GM21367 (cell line): ENCODE measurements around the gene DSG4.
"Not testable (repeated sequence)": the region's sequence is repeated elsewhere in the genome, so short reads cannot be mapped to it uniquely, and the experiment has no call there.

Experiments used
- ATAC-seq: cut with Tn5 transposase; IDR thresholded peaks from one replicate; pipeline ENCODE4 v1.9.1; 2021; ENCODE audit not compliant: unreplicated experiment

DSG4 gene

GRCh38 chr18:31376477-31376876 is at the start of gene DSG4:
Gene DSG4 (plus strand): TSS chr18:31376777. CDS start chr18:31376912, 135 bp downstream.
- ATAC-seq = no peak

DNA sequence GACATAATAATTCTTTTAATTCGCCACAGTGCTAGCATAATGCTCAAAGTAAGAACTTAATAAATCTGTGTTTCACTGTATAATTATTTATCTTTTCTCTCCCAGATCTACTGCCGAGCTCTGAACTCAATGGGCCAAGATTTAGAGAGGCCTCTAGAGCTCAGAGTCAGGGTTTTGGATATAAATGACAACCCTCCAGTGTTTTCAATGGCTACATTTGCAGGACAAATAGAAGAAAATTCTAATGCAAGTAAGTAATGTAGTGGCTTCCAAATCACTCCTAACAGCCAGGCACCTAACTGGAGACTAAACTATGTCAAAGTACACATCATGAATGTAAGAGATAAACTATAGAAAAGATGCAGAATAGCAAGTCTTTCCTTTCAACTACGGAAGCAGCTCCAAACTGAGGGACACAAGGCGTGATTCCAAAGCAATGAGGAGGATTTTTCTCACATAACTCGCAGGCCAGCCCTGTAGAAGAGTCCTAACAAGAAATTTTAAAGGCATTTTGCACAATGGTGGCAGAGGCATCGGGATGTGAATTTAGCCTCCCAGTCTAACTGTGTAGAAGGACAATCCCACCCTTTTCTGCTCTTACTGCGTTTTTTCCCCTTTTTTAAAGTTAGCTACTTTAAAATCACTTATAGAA is 46.7 kb upstream of the DSG4 start:
- ATAC-seq = no peak

GRCh38 chr18:31343454-31343853 is 33.1 kb upstream of the DSG4 start:
- ATAC-seq = no peak

DNA sequence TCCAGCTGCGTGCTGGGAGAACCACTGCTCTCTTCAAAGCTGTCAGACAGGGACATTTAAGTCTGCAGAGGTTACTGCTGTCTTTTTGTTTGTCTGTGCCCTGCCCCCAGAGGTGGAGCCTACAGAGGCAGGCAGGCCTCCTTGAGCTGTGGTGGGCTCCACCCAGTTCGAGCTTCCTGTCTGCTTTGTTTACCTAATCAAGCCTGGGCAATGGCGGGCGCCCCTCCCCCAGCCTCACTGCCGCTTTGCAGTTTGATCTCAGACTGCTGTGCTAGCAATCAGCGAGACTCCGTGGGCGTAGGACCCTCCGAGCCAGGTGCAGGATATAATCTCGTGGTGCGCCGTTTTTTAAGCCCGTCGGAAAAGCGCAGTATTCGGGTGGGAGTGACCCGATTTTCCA is 23.2 kb upstream of the DSG4 start:
- not testable (repeated sequence) for ATAC-seq

DNA sequence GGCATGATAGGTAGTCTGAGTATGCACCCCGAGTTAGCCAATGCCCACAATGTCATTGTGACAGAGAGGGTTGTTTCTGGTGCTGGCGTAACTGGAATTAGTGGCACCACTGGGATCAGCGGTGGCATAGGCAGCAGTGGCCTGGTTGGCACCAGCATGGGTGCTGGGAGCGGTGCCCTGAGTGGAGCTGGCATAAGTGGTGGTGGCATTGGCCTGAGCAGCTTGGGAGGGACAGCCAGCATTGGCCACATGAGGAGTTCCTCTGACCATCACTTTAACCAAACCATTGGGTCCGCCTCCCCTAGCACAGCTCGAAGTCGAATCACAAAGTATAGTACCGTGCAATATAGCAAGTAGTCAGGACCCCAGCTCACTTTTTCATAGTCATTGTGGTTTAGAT is 21.6 kb upstream of the DSG4 start:
- no peak for ATAC-seq

DNA sequence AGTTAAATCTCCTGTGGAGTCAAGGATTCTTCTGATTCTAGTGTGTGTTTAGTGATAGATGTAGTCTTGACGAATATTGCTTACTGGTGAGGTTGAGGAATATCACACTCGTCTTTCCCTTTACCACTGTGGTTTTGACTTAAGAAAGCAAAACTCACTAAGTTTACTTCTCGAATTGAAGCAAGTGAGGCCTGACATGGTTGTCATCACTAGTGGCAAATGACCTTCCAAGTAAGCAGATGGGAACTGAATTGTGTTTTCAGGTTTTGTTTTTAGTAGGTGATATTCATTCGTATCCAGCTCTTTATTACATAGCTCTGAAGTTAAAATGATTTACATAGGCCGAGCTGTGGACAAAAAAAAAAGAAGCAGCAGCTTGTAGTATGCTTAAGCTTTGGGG is 20.6 kb upstream of the DSG4 start:
- ATAC-seq = no peak

DNA sequence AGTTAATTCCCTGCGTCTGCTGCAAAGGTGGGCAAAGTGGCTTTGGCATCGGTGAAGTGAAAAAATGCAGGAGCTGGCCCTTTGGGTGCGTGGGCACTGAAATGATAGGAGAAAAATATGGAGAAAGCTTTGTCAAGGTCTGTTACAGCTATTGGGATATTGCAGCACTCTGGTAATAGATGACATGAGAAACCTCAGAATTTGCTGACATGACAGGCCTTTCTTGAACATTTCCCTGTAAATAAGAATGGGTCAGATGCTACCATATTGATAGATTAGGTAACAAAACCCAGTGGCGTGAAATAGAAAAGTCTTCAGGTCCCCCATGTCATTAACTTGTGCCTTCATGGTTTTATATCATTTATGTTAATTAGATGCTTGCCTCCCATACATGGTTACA is 12.4 kb upstream of the DSG4 start:
- no peak for ATAC-seq

DNA sequence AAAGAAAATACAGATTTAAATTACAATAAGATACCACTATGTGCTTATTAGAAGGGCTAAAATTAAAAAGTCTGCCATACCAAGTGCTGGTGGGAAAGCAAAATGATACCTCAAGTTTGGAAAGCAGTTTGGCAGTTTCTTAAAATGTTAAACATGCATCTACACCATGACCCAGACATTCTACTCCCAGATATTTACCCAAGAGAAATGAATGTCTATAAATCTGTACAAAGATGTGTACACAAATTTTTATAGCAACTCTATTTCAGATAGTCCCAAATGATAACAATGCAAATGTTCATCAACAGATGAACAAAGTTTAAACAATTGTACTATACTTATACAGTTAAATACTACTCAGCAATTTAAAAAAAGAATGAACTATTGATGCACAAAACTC is 7.1 kb upstream of the DSG4 start:
- ATAC-seq = no peak

DNA sequence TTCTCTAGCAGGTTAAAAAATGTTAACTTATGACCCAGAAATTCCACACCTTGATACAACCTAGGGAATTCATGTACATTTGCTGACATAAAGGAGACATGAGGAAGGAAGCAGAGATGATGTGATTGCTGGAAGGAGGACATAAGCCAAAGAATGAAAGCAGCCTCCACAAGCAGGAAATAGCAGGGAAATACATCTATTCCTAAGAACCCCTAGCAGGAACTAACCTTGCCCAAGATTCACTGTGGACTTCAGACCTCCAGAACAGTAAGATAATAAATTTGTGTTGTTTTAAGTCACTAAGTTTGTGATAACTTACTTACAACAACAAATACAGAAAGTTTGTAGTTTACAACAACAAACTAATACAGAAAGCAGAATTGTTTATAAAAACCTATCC is 4.6 kb upstream of the DSG4 start:
- ATAC-seq = no peak

DNA sequence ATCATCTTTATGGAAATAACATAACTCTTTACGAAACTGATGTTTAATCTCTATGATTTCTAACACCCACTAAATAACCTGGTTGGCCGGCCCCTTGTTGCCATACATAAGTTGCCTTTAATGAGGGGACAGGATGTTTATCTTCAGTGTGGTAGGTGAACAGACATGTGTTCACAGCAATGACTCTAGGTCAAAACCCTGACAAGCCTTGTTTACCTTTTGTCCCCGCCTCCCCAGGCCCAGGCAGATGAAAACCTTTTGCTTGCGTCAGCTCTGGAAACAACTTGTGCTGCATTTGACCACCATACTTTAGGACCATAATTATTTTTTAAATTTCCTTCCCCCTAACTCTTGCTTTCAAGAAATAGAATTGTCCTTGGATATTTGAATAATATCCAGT is 2.9 kb upstream of the DSG4 start:
- no peak for ATAC-seq

DNA sequence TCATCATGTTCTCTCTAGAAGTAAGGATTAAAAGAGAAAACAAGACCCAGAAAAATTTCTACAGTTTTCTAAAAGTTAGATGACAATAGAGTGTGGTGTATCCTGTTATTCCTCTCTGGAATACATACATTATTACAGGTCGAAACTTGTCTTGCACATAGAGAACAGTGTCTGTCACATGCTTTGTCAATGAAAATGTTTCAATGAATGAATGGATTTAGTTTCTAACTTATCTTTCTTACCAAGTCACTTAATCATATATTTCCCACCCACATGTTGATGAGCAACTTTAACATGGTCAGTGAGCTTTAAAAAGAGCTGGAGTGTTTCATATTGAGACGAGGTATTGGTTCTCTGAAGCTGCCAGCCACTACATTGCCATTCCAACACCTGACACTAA is 4.3 kb downstream of the DSG4 start:
- ATAC-seq = no peak

DNA sequence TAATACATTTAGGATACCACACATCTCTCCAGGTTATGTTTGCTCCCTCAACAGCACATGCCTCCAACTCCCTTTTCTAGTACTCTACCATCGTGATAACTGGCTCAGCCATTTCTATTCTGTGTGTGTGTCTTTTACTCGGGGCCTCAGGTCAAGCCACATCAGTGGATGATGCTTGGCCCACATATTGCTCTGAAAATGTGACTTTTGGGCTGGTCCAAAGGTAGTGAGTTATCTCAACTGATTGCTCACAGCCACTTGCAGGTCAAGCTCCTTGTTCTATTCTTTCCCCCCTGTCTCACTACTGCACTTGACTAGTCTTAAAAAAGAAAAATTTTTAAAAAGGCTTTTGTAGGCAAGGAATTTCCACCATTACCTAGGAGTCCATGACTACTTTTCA is 5.5 kb downstream of the DSG4 start:
- no peak for ATAC-seq

GRCh38 chr18:31386741-31387140 is 10.2 kb downstream of the DSG4 start:
- no peak for ATAC-seq

- ATAC-seq = no peak
Observed at GRCh38 chr18:31393286-31393685, 16.7 kb downstream of the DSG4 start.

GRCh38 chr18:31396796-31397612 is 20.4 kb downstream of the DSG4 start:
- no peak for ATAC-seq

GRCh38 chr18:31398191-31398590 is 21.6 kb downstream of the DSG4 start:
- no peak for ATAC-seq

GRCh38 chr18:31399306-31400032 is 22.9 kb downstream of the DSG4 start:
- no peak for ATAC-seq

- ATAC-seq = no peak
Observed at GRCh38 chr18:31401156-31402025, 24.8 kb downstream of the DSG4 start.

GRCh38 chr18:31402026-31402373 is 25.4 kb downstream of the DSG4 start:
- ATAC-seq = no peak

GRCh38 chr18:31403409-31403808 is 26.8 kb downstream of the DSG4 start:
- no peak for ATAC-seq

- no peak for ATAC-seq
Observed at GRCh38 chr18:31407649-31408048, 31.1 kb downstream of the DSG4 start.
